Neural cell (in vitro differentiated cells): ENCODE results near the gene LSAMP. TPM values are rescaled to one million over a fixed set of nuclear protein-coding genes. Genes with fewer than 3 reads are reported as not detected.

Source experiments
- H2AFZ ChIP-seq: fragments of 200-600, 300-800 bp; sonication (generic), shearing (Covaris generic); 2 replicates; pipeline ENCODE4 v1.6.0; 2014; ENCODE audit warnings: low read depth, mild to moderate bottlenecking, antibody characterized with exemption, low read length, moderate library complexity
- H3F3A ChIP-seq: fragments of 200-600 bp; shearing (Covaris generic); 2 replicates; pipeline ENCODE4 v1.6.1; 2016; ENCODE audit warnings: mild to moderate bottlenecking, moderate library complexity, mixed read lengths, antibody characterized with exemption, low read length; ENCODE audit not compliant: insufficient read depth, poor library complexity, severe bottlenecking
- H3K27ac ChIP-seq: fragments of 200-600, 300-800 bp; sonication (generic), shearing (Covaris generic); 2 replicates; pipeline ENCODE4 v1.5.1; 2014; ENCODE audit warnings: mild to moderate bottlenecking, low read length, moderate library complexity
- H3K27me3 ChIP-seq: fragments of 300-800, 200-600 bp; sonication (generic), shearing (Covaris generic); 2 replicates; pipeline ENCODE4 v1.6.0; 2014; ENCODE audit warnings: mild to moderate bottlenecking, low read depth, low read length, moderate library complexity; ENCODE audit not compliant: insufficient read depth
- H3K36me3 ChIP-seq: fragments of 300-800, 200-600 bp; sonication (generic), shearing (Covaris generic); 2 replicates; pipeline ENCODE4 v1.5.1; 2014; ENCODE audit warnings: mild to moderate bottlenecking, antibody characterized with exemption, low read length, moderate library complexity; ENCODE audit not compliant: insufficient read depth
- H3K4me2 ChIP-seq: fragments of 300-800, 200-600 bp; sonication (generic), shearing (Covaris generic); 2 replicates; pipeline ENCODE4 v1.6.0; 2014; ENCODE audit warnings: mild to moderate bottlenecking, low read length
- H3K4me3 ChIP-seq: fragments of 300-800, 200-600 bp; sonication (generic), shearing (Covaris generic); 2 replicates; pipeline ENCODE4 v1.5.1; 2014; ENCODE audit warnings: mild to moderate bottlenecking, low read length, moderate library complexity
- H3K79me2 ChIP-seq: fragments of 200-600 bp; shearing (Covaris generic); replicated peaks from 2 replicates; pipeline ENCODE4 v1.6.0; 2014; ENCODE audit warnings: mild to moderate bottlenecking, low read length, moderate library complexity; ENCODE audit not compliant: insufficient read depth
- H3K9ac ChIP-seq: fragments of 300-800, 200-600 bp; sonication (generic), shearing (Covaris generic); 2 replicates; pipeline ENCODE4 v1.6.1; 2016; ENCODE audit warnings: mild to moderate bottlenecking, low read length, mixed read lengths
- H3K9me2 ChIP-seq: fragments of 200-600 bp; shearing (Covaris generic); 2 replicates; pipeline ENCODE4 v1.6.1; 2016; ENCODE audit warnings: mild to moderate bottlenecking, low read length, mixed read lengths; ENCODE audit not compliant: insufficient read depth
- H3K9me3 ChIP-seq: fragments of 200-600, 300-800 bp; sonication (generic), shearing (Covaris generic); 2 replicates; pipeline ENCODE4 v1.6.1; 2016; ENCODE audit warnings: mild to moderate bottlenecking, mixed run types, low read length, moderate library complexity, mixed read lengths
- H4K20me1 ChIP-seq: fragments of 200-600 bp; shearing (Covaris generic); 2 replicates; pipeline ENCODE4 v1.6.1; 2016; ENCODE audit warnings: mild to moderate bottlenecking, mixed run types; ENCODE audit not compliant: insufficient read depth
- CTCF ChIP-seq: fragments of 450-650 bp; IDR thresholded peaks from 2 replicates; pipeline ENCODE4 v1.5.1; 2014; ENCODE audit warnings: antibody characterized with exemption, mild to moderate bottlenecking, moderate library complexity; ENCODE audit not compliant: poor library complexity, severe bottlenecking
- EP300 ChIP-seq: fragments of 450-650 bp; conservative IDR thresholded peaks from 2 replicates; pipeline ENCODE4 v1.6.1; 2014; ENCODE audit warnings: antibody characterized with exemption, mild to moderate bottlenecking, moderate library complexity; ENCODE audit not compliant: poor library complexity, severe bottlenecking
- EZH2 ChIP-seq: fragments of 200-600, 300-800 bp; shearing (Covaris generic), sonication (generic); IDR thresholded peaks from 2 replicates; pipeline ENCODE4 v1.6.1; 2014; ENCODE audit warnings: antibody characterized with exemption, low read length, borderline replicate concordance, mild to moderate bottlenecking; ENCODE audit not compliant: insufficient read depth, poor library complexity, severe bottlenecking
- MXI1 ChIP-seq: fragments of 450-650 bp; conservative IDR thresholded peaks from 2 replicates; pipeline ENCODE4 v1.6.1; 2014; ENCODE audit warnings: antibody characterized with exemption, mild to moderate bottlenecking; ENCODE audit not compliant: poor library complexity, severe bottlenecking
- POLR2AphosphoS5 ChIP-seq: IDR thresholded peaks from 2 replicates; pipeline ENCODE4 v1.6.1; 2012
- RAD21 ChIP-seq: fragments of 450-650 bp; conservative IDR thresholded peaks from 2 replicates; pipeline ENCODE4 v1.6.1; 2014; ENCODE audit warnings: antibody characterized with exemption, mild to moderate bottlenecking, moderate library complexity
- REST ChIP-seq: IDR thresholded peaks from 2 replicates; pipeline ENCODE4 v1.6.1; 2012; ENCODE audit warnings: borderline replicate concordance
- SMC3 ChIP-seq: fragments of 450-650 bp; conservative IDR thresholded peaks from 2 replicates; pipeline ENCODE4 v1.6.1; 2014; ENCODE audit warnings: antibody characterized with exemption, mild to moderate bottlenecking, moderate library complexity; ENCODE audit not compliant: poor library complexity
- TAF1 ChIP-seq: IDR thresholded peaks from 2 replicates; pipeline ENCODE4 v1.6.1; 2012; ENCODE audit warnings: low read depth
- polyA plus RNA-seq: library from polyadenylated mRNA; depleted of rRNA; stranded (reverse); fragments of >200 nt; gene quantifications from 2 replicates; pipeline ENCODE4 v1.2.3, GENCODE V29; 2014

LSAMP gene
- polyA plus RNA-seq, 1 donor from 2014 or later: 93.6 TPM

- Histone ChIP-seq H2AFZ (no peak overlapping the region), H3K27me3 (no peaks in the 10 kb centered on the region), H4K20me1 (no peaks in the 10 kb centered on the region), H3K9me3 (no peaks in the 10 kb centered on the region), H3K36me3 (no peaks in the 10 kb centered on the region), H3K79me2 (no peaks in the 10 kb centered on the region), H3K4me3 (no peak overlapping the region), H3F3A (no peaks in the 10 kb centered on the region), H3K27ac (no peak overlapping the region), H3K4me2 (no peak overlapping the region), H3K9ac (no peak overlapping the region), H3K9me2 (no peaks in the 10 kb centered on the region)
- TF ChIP-seq CTCF (no peak), SMC3 (no peak), RAD21 (no peak), POLR2AphosphoS5 (no peak), EP300 (no peak), TAF1 (no peak)
These were observed 361.6 kb downstream of the LSAMP start for GRCh38 chr3:116083683-116084082.

GRCh38 chr3:116078561-116078960 is 366.7 kb downstream of the LSAMP start:
- Histone ChIP-seq H3K36me3 (no peaks in the 10 kb centered on the region), H3K79me2 (no peaks in the 10 kb centered on the region), H3K27ac (no peak overlapping the region), H3K9ac (no peak overlapping the region), H3K4me2 (no peak overlapping the region), H2AFZ (no peak overlapping the region), H3K9me3 (no peaks in the 10 kb centered on the region), H3K4me3 (no peak overlapping the region), H3F3A (no peaks in the 10 kb centered on the region), H3K27me3 (no peaks in the 10 kb centered on the region), H3K9me2 (no peaks in the 10 kb centered on the region), H4K20me1 (no peaks in the 10 kb centered on the region)
- TF ChIP-seq RAD21 (no peak), REST (no peak), EP300 (no peak), CTCF (no peak), SMC3 (no peak), POLR2AphosphoS5 (no peak), TAF1 (no peak), EZH2 (no peak), MXI1 (no peak)
